ENCODE measurements around the gene DNAJB6.

Gene DNAJB6

DNA sequence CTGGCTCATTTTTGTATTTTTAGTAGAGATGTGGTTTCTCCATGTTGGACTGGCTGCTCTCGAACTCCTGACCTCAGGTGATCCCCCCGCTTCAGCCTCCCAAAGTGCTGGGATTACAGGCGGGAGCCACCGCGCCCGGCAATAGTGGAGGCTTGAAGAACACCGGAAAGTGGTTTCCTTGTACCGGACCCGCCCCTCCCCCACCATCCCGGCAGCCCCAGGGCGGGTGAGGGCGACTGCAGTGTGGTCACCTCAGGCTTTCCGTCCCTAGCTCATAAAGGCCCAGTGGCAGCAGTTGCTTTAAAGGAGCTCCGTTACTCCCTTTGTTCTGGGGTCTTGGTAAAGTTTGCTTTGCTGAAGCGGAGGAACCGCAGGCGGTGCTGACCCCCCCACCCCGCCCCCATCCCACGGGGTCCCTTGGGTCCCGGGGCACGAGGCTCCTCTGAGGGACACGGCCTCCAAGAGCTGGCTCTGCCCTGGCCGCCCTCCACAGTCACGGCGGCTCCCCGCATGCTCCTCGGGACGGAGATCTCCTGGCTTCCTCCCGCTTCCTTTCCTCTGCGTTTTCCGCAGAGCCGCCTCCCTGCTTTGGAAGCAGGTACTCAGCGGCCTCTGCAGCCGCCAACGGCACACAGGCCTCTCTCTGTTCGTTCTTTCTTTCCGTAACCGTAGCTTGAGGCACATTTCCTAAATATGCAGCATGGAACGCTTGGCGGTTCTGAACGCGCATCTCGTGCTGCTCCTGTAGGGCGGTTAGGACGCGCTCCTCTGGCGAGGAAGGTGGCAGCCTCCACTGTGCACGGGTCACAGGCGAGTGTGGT is 77.3 kb downstream of the DNAJB6 start:
- peaks cover 21% of the 10 kb centered on the region for H4K20me1 ChIP-seq (ENCODE audit: insufficient read depth, low read length)

DNA sequence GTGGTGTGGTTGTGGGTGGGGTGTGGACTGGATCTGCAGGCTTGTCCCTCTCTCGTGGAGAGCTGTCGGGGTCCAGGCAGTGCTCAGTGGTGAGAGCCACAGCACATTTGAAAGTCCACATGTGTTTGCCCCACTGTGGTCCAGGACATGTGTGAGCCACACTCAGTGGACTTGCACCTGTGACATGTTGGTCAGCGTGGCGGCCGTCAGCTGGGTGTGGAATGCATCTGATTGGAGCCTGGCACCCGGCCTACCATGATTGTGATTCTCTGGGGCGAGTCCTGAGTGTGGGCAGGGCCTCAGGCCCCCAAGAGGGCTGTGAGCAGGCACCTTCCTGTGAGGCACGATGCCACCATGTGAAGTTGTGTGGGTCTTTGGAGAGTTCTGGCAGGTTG is 77.9 kb downstream of the DNAJB6 start:
- Histone ChIP-seq H2AFZ (ENCODE audit: low read depth, low read length) (no peak overlapping the region), H3K4me2 (ENCODE audit: insufficient read depth, low read length) (no peak overlapping the region), H3K9me3 (ENCODE audit: insufficient read depth, low read length, severe bottlenecking) (no peaks in the 10 kb centered on the region), H3K79me2 (ENCODE audit: insufficient read depth, low read length) (0 out of 2 replicates have a peak, but pooled peaks cover 3% of the 10 kb centered on the region), H3K27me3 (ENCODE audit: insufficient read depth, low read length, poor library complexity) (no peaks in the 10 kb centered on the region), H4K20me1 (ENCODE audit: insufficient read depth, low read length) (peaks cover 21% of the 10 kb centered on the region), H3K9ac (ENCODE audit: low read depth, low read length) (no peak overlapping the region), H3K4me3 (ENCODE audit: low read depth in 1 of 2, low read length in 2 of 2) (no peak overlapping the region), H3K4me1 (ENCODE audit: insufficient read depth, low read length) (no peaks in the 10 kb centered on the region), H3K36me3 (ENCODE audit: insufficient read depth, low read length) (peaks cover 79% of the 10 kb centered on the region), H3K27ac (ENCODE audit: low read length) (no peak overlapping the region)
- TF ChIP-seq EZH2 (IDR thresholded peaks at IDR 0.05; ENCODE audit: borderline replicate concordance, low read depth, low read length, severe bottlenecking), result no peak
- TF ChIP-seq, protein P1, sequence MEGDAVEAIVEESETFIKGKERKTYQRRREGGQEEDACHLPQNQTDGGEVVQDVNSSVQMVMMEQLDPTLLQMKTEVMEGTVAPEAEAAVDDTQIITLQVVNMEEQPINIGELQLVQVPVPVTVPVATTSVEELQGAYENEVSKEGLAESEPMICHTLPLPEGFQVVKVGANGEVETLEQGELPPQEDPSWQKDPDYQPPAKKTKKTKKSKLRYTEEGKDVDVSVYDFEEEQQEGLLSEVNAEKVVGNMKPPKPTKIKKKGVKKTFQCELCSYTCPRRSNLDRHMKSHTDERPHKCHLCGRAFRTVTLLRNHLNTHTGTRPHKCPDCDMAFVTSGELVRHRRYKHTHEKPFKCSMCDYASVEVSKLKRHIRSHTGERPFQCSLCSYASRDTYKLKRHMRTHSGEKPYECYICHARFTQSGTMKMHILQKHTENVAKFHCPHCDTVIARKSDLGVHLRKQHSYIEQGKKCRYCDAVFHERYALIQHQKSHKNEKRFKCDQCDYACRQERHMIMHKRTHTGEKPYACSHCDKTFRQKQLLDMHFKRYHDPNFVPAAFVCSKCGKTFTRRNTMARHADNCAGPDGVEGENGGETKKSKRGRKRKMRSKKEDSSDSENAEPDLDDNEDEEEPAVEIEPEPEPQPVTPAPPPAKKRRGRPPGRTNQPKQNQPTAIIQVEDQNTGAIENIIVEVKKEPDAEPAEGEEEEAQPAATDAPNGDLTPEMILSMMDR (IDR thresholded peaks at IDR 0.05; ENCODE audit: borderline replicate concordance, extremely low read depth, low read length, poor library complexity, severe bottlenecking), result no peak
- no peak for ATAC-seq (ENCODE audit: insufficient read depth, low read depth)
- no peak for DNase-seq

More for the DNA sequence above, 77.3 kb downstream of the DNAJB6 start:
- no peaks in the 10 kb centered on the region for H3K9me3 ChIP-seq (ENCODE audit: insufficient read depth, low read length, severe bottlenecking)
- H3K9ac ChIP-seq (ENCODE audit: low read depth, low read length), result no peak overlapping the region
- no peaks in the 10 kb centered on the region for H3K27me3 ChIP-seq (ENCODE audit: insufficient read depth, low read length, poor library complexity)
- no peak overlapping the region for H3K27ac ChIP-seq (ENCODE audit: low read length)
- TF ChIP-seq EZH2 (IDR thresholded peaks at IDR 0.05; ENCODE audit: borderline replicate concordance, low read depth, low read length, severe bottlenecking), result no peak
- TF ChIP-seq, protein P1 (IDR thresholded peaks at IDR 0.05; ENCODE audit: borderline replicate concordance, extremely low read depth, low read length, poor library complexity, severe bottlenecking), result no peak
- H3K4me3 ChIP-seq (ENCODE audit: low read depth in 1 of 2, low read length in 2 of 2), result no peak overlapping the region
- no peak overlapping the region for H2AFZ ChIP-seq (ENCODE audit: low read depth, low read length)
- peaks cover 83% of the 10 kb centered on the region for H3K36me3 ChIP-seq (ENCODE audit: insufficient read depth, low read length)
- H3K4me2 ChIP-seq (ENCODE audit: insufficient read depth, low read length), result no peak overlapping the region
- H3K79me2 ChIP-seq (ENCODE audit: insufficient read depth, low read length), result 0 out of 2 replicates have a peak, but pooled peaks cover 3% of the 10 kb centered on the region
- DNase-seq (no peak), ATAC-seq (ENCODE audit: insufficient read depth, low read depth) (no peak)
- H3K4me1 ChIP-seq (ENCODE audit: insufficient read depth, low read length), result no peaks in the 10 kb centered on the region

DNA sequence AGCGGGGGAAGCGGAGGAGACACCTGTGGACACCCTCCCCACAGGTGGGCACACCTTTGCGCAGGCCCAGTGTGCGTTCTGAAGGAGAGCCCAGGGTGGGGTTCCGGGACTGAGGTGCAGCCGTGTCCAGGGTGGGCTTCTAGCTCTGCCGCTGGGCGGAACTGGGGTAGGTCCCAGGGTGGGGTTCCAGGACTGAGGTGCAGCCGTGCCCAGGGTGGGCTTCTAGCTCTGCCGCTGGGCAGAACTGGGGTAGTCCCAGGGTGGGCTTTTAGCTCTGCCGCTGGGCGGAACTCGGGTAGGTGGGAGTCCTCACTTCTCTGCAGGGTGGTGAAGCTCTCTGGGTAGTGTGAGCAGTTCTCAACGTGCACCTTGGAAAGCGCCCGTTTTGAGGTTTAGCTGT is 78.7 kb downstream of the DNAJB6 start:
- Histone ChIP-seq H3K4me3 (ENCODE audit: low read depth in 1 of 2, low read length in 2 of 2) (no peak overlapping the region), H4K20me1 (ENCODE audit: insufficient read depth, low read length) (peaks cover 16% of the 10 kb centered on the region), H3K36me3 (ENCODE audit: insufficient read depth, low read length) (peaks cover 71% of the 10 kb centered on the region), H3K9ac (ENCODE audit: low read depth, low read length) (no peak overlapping the region), H3K4me2 (ENCODE audit: insufficient read depth, low read length) (no peak overlapping the region), H3K4me1 (ENCODE audit: insufficient read depth, low read length) (no peaks in the 10 kb centered on the region), H3K9me3 (ENCODE audit: insufficient read depth, low read length, severe bottlenecking) (no peaks in the 10 kb centered on the region), H2AFZ (ENCODE audit: low read depth, low read length) (no peak overlapping the region), H3K27ac (ENCODE audit: low read length) (no peak overlapping the region), H3K79me2 (ENCODE audit: insufficient read depth, low read length) (0 out of 2 replicates have a peak, but pooled peaks cover 3% of the 10 kb centered on the region), H3K27me3 (ENCODE audit: insufficient read depth, low read length, poor library complexity) (no peaks in the 10 kb centered on the region)
- DNase-seq (no peak), ATAC-seq (ENCODE audit: insufficient read depth, low read depth) (no peak)
- TF ChIP-seq, protein P1 (IDR thresholded peaks at IDR 0.05; ENCODE audit: borderline replicate concordance, extremely low read depth, low read length, poor library complexity, severe bottlenecking), result no peak
- TF ChIP-seq EZH2 (IDR thresholded peaks at IDR 0.05; ENCODE audit: borderline replicate concordance, low read depth, low read length, severe bottlenecking), result no peak
